IPS-15b (cell line): ENCODE data around the gene CD248.
"Not testable (repeated sequence)": the region's sequence is repeated elsewhere in the genome, so short reads cannot be mapped to it uniquely, and the experiment has no call there.

Experiments used
- H3K27me3 ChIP-seq: one replicate; pipeline ENCODE4 v1.6.1; 2013; ENCODE audit warnings: low read length; ENCODE audit not compliant: control insufficient read depth, insufficient read depth
- H3K36me3 ChIP-seq: one replicate; pipeline ENCODE4 v1.6.1; 2013; ENCODE audit warnings: low read length; ENCODE audit not compliant: control insufficient read depth, insufficient read depth
- H3K4me1 ChIP-seq: one replicate; pipeline ENCODE4 v1.6.1; 2013; ENCODE audit warnings: mild to moderate bottlenecking, low read length; ENCODE audit not compliant: control insufficient read depth, insufficient read depth
- H3K4me3 ChIP-seq: one replicate; pipeline ENCODE4 v1.5.1; 2013; ENCODE audit warnings: low read depth, low read length
- H3K9ac ChIP-seq: one replicate; pipeline ENCODE4 v1.6.1; 2013; ENCODE audit warnings: low read depth, mild to moderate bottlenecking, low read length
- H3K9me3 ChIP-seq: one replicate; pipeline ENCODE4 v1.6.1; 2013; ENCODE audit warnings: mild to moderate bottlenecking, low read length; ENCODE audit not compliant: control insufficient read depth, insufficient read depth

CD248 gene

DNA sequence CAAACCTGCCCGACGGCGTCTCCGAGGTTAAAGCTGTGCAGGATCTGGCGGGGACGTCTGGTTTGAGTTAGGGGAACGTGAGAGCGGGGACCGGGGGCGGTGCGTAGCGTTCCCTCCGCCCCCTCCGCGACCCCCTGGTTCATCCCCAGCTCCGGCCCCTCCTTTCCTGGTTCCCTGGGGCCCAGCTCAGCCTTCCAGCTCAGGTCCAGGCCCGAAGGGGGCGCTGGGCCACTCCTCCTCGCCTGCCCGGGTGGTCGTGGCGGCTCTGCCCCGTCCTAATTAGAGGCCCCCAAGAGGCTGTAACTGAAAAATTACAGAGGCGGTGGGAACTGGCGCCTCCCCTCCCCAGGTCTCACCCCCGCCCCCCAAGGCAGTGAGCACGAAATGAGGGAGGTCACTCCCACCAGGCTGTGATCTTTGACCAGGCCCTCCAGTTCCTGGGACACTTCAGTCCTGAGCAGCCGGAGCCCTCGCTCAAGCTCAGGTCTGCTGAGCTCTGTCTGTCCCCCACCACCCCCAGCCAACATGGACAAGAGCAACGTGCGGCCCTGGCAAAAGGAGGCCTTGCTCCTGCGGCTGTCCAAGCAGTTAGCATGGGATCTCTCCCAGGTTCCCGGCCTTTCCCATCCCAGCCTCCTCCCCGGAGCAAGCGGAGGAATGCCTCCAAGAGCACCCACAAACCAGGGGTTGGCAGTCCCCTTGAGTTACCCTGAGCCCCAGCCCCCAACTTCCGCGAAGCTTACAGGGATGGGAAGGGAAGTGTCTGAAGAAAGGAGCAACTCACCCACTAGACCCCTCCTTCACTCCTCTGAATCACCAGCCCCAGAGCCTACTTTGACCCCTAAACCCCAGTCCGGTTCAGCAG, 3.3 kb downstream of the CD248 start:
- Histone ChIP-seq H3K4me1 (peaks cover 17% of the 10 kb centered on the region), H3K9ac (peak overlapping the region; percentile 60), H3K4me3 (peak overlapping the region; percentile 65)

DNA sequence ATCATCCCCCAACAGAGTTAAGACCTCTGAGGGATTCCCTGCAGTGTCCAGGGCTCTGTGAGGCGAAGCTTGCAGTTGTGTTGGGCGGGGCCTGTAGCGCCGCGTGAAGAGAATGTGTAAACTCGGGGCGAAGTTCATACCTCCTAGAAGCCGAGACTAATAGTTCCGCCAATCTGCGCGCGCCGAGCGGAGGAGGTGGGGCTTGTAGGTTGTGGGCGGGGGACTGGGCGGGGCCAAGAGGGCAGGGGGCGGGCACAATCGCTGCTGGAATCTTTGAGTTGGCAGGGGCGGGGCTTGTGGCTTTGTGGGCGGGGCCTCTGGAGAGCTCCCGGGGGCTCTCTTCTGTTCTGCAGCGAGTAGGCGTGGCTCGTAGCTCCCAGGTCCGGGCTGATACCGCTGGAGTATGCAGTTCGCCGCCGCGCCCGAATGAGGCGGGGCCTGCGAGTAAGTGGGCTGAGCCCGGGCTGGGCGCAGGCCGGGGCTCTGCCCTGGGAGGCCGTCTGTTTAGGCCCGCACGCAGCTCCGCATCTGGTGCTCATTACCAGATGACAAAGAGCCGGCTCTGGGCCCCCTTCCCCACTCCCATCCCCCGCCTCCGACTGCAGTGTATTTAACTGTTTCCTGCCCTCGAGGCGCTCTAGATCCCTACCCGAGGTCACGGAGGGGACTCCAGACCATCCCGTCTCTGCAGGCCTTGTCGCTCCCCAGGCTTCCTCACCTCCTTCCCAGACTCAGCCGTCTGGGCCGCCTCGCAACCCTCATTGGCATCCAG, 4.1 kb downstream of the CD248 start:
- Histone ChIP-seq H3K27me3 (peaks cover 4% of the 10 kb centered on the region), H3K4me3 (peak overlapping the region; percentile 84), H3K9me3 (no peaks in the 10 kb centered on the region), H3K36me3 (no peaks in the 10 kb centered on the region), H3K4me1 (peaks cover 9% of the 10 kb centered on the region), H3K9ac (no peak overlapping the region)

More for the DNA sequence above, 3.3 kb downstream of the CD248 start:
- Histone ChIP-seq H3K36me3 (no peaks in the 10 kb centered on the region), H3K27me3 (peaks cover 4% of the 10 kb centered on the region), H3K9me3 (no peaks in the 10 kb centered on the region)

DNA sequence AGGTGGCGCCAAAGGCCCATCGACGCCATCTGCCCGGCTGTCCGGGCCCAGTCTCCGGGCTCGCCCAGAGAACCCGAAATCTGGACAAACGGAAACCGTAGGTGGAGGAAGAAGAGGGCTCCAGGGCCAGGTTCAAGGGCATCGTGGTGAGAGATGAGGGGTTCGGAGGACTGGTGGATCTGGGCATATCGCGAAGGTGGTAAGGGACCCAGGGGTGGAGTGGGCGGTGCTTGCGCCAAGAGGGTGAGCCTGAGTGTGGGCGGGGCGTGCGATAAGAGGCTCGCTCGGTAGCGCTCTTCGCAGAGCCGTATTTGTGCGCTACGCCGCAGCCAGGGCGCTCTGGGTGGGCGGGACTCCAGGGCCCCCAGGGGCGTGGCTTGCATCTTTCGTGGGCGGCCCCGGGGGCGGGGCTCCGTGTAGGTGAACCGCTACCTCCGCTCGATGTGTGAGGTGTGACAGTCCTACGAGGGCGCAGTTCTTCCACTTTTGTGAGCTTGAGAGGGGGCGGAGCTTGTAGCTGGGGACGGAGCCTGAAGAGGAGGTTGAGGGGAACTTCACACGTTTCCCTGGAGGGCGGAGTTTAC, 4.8 kb downstream of the CD248 start:
- no peaks in the 10 kb centered on the region for H3K9me3 ChIP-seq
- no peaks in the 10 kb centered on the region for H3K36me3 ChIP-seq
- peaks cover 4% of the 10 kb centered on the region for H3K27me3 ChIP-seq
- peaks cover 9% of the 10 kb centered on the region for H3K4me1 ChIP-seq
- H3K4me3 ChIP-seq: peak overlapping the region; percentile 84
- H3K9ac ChIP-seq: peak overlapping the region; percentile 26

DNA sequence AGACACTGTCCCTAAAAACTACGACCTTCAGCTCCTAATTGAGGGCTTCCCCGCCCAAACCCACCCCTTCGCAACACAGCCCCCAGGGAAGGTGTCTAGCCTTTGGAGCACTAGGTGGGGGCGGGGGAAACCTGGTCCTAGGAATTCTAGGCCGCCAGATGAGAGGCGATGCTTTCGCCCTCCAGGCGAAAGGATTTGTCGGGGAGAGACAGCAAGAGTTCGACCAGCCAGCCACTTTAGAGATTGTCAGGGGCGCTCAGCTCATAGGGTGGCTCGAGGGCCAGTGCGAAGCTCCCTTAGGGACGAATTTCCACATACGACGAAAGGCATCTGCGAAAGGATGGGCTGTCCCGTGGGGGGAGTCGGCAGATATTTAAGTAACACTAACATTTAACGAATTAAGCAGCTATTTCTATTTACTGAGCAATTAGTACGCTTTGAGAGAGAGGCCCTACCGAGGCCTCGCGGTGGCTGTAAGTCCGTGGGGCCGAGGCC, 5.3 kb downstream of the CD248 start:
- Histone ChIP-seq H3K36me3 (no peaks in the 10 kb centered on the region), H3K9ac (peak overlapping the region; percentile 26), H3K4me3 (peak overlapping the region; percentile 84), H3K9me3 (no peaks in the 10 kb centered on the region), H3K4me1 (peaks cover 9% of the 10 kb centered on the region), H3K27me3 (peaks cover 4% of the 10 kb centered on the region)

DNA sequence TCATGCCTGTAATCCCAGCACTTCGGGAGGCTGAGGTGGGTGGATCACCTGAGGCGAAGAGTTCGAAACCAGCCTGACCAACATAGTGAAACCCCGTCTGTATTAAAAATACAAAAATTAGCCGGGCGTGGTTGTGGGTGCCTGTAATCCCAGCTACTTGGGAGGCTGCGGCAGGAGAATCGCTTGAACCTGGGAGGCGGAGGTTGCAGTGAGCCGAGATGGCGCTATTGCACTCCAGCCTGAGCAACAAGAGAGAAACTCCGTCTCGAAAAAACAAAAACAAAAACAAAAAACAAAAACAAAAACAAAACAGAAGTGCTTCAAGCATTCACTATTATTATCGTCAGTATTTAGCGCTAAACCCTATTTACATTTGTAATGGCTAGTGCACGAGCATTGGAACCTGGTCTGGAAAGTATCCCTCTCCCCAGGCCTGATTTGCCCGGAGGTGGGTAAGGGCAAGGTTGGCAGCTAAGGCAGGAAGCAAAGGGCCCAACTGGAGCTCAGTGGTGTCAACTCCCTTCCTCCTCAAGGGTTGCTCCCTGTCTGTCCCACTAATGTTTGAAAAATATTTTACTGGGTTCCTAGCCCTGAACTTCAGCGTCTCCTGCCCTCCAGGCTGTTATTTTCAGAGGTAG, 5.9 kb downstream of the CD248 start:
- not testable (repeated sequence) for H3K36me3 ChIP-seq, H3K9me3 ChIP-seq, H3K27me3 ChIP-seq, H3K4me1 ChIP-seq, H3K9ac ChIP-seq
- H3K4me3 ChIP-seq: peak overlapping the region; percentile 84

DNA sequence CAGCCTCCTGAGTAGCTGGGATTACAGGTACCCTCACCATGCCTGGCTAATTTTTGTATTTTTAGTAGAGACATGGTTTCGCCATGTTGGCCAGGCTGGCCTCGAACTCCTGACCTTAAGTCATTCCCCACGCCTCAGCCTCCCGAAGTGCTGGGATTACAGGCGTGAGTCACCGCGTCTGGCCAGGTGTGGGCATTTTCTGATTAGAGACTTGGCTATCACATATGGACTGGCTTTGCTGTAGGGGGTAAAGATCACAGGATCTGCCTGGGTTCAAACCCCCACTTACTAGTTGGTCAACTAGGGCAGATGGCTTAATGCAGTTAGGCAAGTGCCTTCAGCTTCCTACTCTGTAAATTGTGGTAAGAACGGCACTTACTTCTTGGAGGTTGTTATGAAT, 6.5 kb downstream of the CD248 start:
- H3K27me3 ChIP-seq: peaks cover 2% of the 10 kb centered on the region
- H3K36me3 ChIP-seq: no peaks in the 10 kb centered on the region
- H3K4me1 ChIP-seq: peaks cover 9% of the 10 kb centered on the region
- no peaks in the 10 kb centered on the region for H3K9me3 ChIP-seq
- no peak overlapping the region for H3K9ac ChIP-seq
- no peak overlapping the region for H3K4me3 ChIP-seq

DNA sequence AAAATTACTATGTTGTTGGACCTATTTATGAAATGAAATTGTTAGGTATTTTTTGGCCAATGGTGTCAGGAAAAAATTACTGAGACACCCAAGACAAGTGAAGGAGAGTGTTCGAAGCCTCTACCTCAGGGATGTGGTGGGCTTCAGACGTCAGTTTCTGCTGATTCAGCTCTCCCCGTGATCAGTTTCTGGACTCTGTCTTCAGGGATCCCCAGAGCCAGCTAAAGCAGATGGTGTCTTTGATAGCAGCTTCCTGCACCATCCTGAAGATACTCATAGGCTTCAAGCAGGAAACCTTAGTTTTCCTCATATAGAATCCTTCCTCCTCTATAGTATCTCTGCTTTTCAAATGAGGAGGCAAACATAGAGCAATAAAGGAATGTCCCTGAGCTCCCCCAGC, 7.4 kb downstream of the CD248 start:
- H3K36me3 ChIP-seq: no peaks in the 10 kb centered on the region
- H3K9me3 ChIP-seq: no peaks in the 10 kb centered on the region
- peaks cover 2% of the 10 kb centered on the region for H3K27me3 ChIP-seq
- no peak overlapping the region for H3K4me3 ChIP-seq
- no peak overlapping the region for H3K9ac ChIP-seq
- peaks cover 9% of the 10 kb centered on the region for H3K4me1 ChIP-seq

DNA sequence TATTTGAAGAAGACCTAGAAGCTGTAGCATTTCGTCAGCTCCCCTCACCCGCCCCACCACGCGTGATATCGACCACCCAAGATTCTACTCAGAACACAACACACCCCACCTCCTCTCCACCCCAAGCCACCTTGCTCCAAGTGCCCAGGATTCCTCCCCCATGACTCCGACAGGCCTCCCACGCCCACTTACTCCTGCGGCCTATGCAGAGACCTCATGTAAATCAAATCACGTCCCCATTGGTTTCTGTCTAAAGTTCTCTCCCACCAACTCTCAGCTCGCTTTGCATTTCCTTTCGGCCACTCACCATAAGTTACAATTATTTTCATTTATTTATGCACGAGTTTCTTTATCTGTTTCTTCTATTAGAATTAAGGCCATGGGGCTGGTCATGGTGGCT, 14.2 kb downstream of the CD248 start:
- Histone ChIP-seq H3K9ac (no peak overlapping the region), H3K9me3 (no peaks in the 10 kb centered on the region), H3K36me3 (no peaks in the 10 kb centered on the region), H3K27me3 (no peaks in the 10 kb centered on the region), H3K4me1 (no peaks in the 10 kb centered on the region), H3K4me3 (no peak overlapping the region)

DNA sequence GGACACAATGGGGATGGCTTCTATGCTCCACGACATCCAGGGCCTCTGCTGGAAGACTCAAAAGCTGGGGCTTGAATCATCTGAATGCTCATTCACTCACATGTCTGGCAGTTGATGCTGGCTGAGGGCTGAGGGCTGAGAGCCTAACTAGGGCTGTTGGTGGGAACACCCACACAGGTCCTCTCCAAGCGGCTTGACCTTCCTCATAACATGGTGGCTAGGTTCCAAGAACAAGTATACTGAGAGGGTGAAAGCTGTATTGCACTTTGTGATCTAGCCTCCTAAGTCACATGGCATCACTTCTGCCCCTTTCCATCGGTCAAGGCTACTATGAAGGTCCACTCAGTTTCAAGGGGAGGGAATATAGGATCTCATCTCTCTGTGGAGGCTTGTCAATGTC, 17.7 kb downstream of the CD248 start:
- Histone ChIP-seq H3K4me1 (no peaks in the 10 kb centered on the region), H3K9ac (no peak overlapping the region), H3K36me3 (no peaks in the 10 kb centered on the region), H3K9me3 (no peaks in the 10 kb centered on the region), H3K4me3 (no peak overlapping the region), H3K27me3 (no peaks in the 10 kb centered on the region)

DNA sequence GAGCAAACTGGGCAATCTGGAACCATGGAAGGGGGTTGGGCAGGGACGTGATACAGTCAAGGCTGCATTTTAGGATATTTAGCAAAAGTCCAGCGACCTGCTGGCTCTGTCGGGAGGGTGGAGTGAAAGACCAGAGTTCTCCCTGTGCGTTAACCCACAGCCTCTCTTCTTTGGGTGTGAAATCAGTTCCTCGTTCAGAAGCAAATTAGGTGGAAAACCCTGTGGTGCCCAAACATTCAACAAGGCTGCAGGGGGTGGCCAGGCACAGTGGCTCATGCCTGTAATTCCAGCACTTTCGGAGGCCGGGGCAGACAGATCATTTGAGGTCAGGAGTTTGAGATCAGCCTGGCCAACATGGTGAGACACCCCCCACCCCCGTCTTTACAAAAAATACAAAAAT, 19.2 kb downstream of the CD248 start:
- H3K4me1 ChIP-seq: no peaks in the 10 kb centered on the region
- H3K9ac ChIP-seq: no peak overlapping the region
- H3K36me3 ChIP-seq: no peaks in the 10 kb centered on the region
- no peaks in the 10 kb centered on the region for H3K9me3 ChIP-seq
- H3K27me3 ChIP-seq: peaks cover 7% of the 10 kb centered on the region
- no peak overlapping the region for H3K4me3 ChIP-seq
